GM19099 (cell line): Measurements from ENCODE around the gene DNAH6.

Experiments used
- POLR2A ChIP-seq: IDR thresholded peaks from 3 replicates; pipeline ENCODE4 v1.6.1; 2011; ENCODE audit warnings: low read depth; ENCODE audit not compliant: insufficient read length; ENCODE audit errors: extremely low read depth

The DNAH6 gene

GRCh38 chr2:84516234-84516986 is at the start of gene DNAH6:
Gene DNAH6 (plus strand): TSS chr2:84516498. CDS start chr2:84517827, 1,329 bp downstream.
- no peak for TF ChIP-seq POLR2A

- no peak for TF ChIP-seq POLR2A
Observed at GRCh38 chr2:84467389-84467788, 48.9 kb upstream of the DNAH6 start.

- no peak for TF ChIP-seq POLR2A
Observed at GRCh38 chr2:84472856-84473565, 43.3 kb upstream of the DNAH6 start.

- TF ChIP-seq POLR2A: no peak
Observed at GRCh38 chr2:84474176-84474575, 42.1 kb upstream of the DNAH6 start.

GRCh38 chr2:84477886-84478285 is 38.4 kb upstream of the DNAH6 start:
- no peak for TF ChIP-seq POLR2A

GRCh38 chr2:84478867-84479266 is 37.4 kb upstream of the DNAH6 start:
- no peak for TF ChIP-seq POLR2A

- no peak for TF ChIP-seq POLR2A
Observed at GRCh38 chr2:84481702-84482101, 34.6 kb upstream of the DNAH6 start.

- TF ChIP-seq POLR2A: no peak
Observed at GRCh38 chr2:84482603-84483002, 33.7 kb upstream of the DNAH6 start.

GRCh38 chr2:84483320-84483719 is 33.0 kb upstream of the DNAH6 start:
- TF ChIP-seq POLR2A: no peak

- no peak for TF ChIP-seq POLR2A
Observed at GRCh38 chr2:84486441-84487115, 29.7 kb upstream of the DNAH6 start.

- no peak for TF ChIP-seq POLR2A
Observed at GRCh38 chr2:84487298-84487996, 28.9 kb upstream of the DNAH6 start.

GRCh38 chr2:84491256-84491655 is 25.0 kb upstream of the DNAH6 start:
- no peak for TF ChIP-seq POLR2A

GRCh38 chr2:84491741-84492140 is 24.6 kb upstream of the DNAH6 start:
- TF ChIP-seq POLR2A: no peak

GRCh38 chr2:84492571-84492970 is 23.7 kb upstream of the DNAH6 start:
- TF ChIP-seq POLR2A: no peak

- no peak for TF ChIP-seq POLR2A
Observed at GRCh38 chr2:84493514-84493913, 22.8 kb upstream of the DNAH6 start.
